RPMI7951 (cell line): ENCODE data around the gene CLIC4. TPM values are rescaled to one million over a fixed set of nuclear protein-coding genes. Genes with fewer than 3 reads are reported as not detected.
"Not testable (repeated sequence)": the region's sequence is repeated elsewhere in the genome, so short reads cannot be mapped to it uniquely, and the experiment has no call there.

Experiments
- DNase-seq: peaks from one replicate; pipeline ENCODE4 v3.0.0-alpha.2; 2012; ENCODE audit warnings: low read depth
- total RNA-seq: library from RNA; depleted of rRNA; stranded (reverse); fragments of >200 nt; shearing (Covaris generic); gene quantifications from 2 replicates; pipeline ENCODE4 v1.2.3, GENCODE V29; 2014

CLIC4 gene
- total RNA-seq, 1 experiment from 2014 or later = 835 TPM

- peak; percentile 66 for DNase-seq
Measured at GRCh38 chr1:24745711-24746413, 615 bp downstream of the CLIC4 start.

GRCh38 chr1:24748191-24749121 is 3.2 kb downstream of the CLIC4 start:
- DNase-seq = no peak

GRCh38 chr1:24749252-24749651 is 4.0 kb downstream of the CLIC4 start:
- no peak for DNase-seq

GRCh38 chr1:24749886-24750285 is 4.6 kb downstream of the CLIC4 start:
- DNase-seq = no peak

- no peak for DNase-seq
Measured at GRCh38 chr1:24751833-24752232, 6.6 kb downstream of the CLIC4 start.

GRCh38 chr1:24752305-24752704 is 7.1 kb downstream of the CLIC4 start:
- no peak for DNase-seq

- peak; percentile 76 for DNase-seq
Measured at GRCh38 chr1:24754229-24754628, 9.0 kb downstream of the CLIC4 start.

- not testable (repeated sequence) for DNase-seq
Measured at GRCh38 chr1:24755323-24755722, 10.1 kb downstream of the CLIC4 start.

GRCh38 chr1:24756395-24756794 is 11.1 kb downstream of the CLIC4 start:
- no peak for DNase-seq

- DNase-seq = no peak
Measured at GRCh38 chr1:24759492-24759891, 14.2 kb downstream of the CLIC4 start.

- no peak for DNase-seq
Measured at GRCh38 chr1:24761582-24761981, 16.3 kb downstream of the CLIC4 start.

GRCh38 chr1:24762133-24762676 is 17.0 kb downstream of the CLIC4 start:
- DNase-seq = peak; percentile 75

- no peak for DNase-seq
Measured at GRCh38 chr1:24763671-24764070, 18.4 kb downstream of the CLIC4 start.

- no peak for DNase-seq
Measured at GRCh38 chr1:24764439-24764838, 19.2 kb downstream of the CLIC4 start.

- no peak for DNase-seq
Measured at GRCh38 chr1:24764848-24765247, 19.6 kb downstream of the CLIC4 start.

- peak; percentile 74 for DNase-seq
Measured at GRCh38 chr1:24765308-24765988, 20.2 kb downstream of the CLIC4 start.

GRCh38 chr1:24767351-24767750 is 22.1 kb downstream of the CLIC4 start:
- DNase-seq = no peak

GRCh38 chr1:24768873-24769605 is 23.8 kb downstream of the CLIC4 start:
- DNase-seq = no peak

- peak; percentile 95 for DNase-seq
Measured at GRCh38 chr1:24769656-24770651, 24.7 kb downstream of the CLIC4 start.

- DNase-seq = no peak
Measured at GRCh38 chr1:24770881-24771280, 25.6 kb downstream of the CLIC4 start.
